GM19397 (cell line): ENCODE results near the gene SPRY4.
A peak's percentile ranks its signal among the peaks of the same experiment; 100 is the strongest.
"Not testable (repeated sequence)": the region's sequence is repeated elsewhere in the genome, so short reads cannot be mapped to it uniquely, and the experiment has no call there.

Source experiments
- ATAC-seq: cut with Tn5 transposase; IDR thresholded peaks from one replicate; pipeline ENCODE4 v1.9.1; 2021; ENCODE audit warnings: mild to moderate bottlenecking, moderate library complexity; ENCODE audit not compliant: unreplicated experiment

SPRY4 gene, protein sequence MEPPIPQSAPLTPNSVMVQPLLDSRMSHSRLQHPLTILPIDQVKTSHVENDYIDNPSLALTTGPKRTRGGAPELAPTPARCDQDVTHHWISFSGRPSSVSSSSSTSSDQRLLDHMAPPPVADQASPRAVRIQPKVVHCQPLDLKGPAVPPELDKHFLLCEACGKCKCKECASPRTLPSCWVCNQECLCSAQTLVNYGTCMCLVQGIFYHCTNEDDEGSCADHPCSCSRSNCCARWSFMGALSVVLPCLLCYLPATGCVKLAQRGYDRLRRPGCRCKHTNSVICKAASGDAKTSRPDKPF

DNA sequence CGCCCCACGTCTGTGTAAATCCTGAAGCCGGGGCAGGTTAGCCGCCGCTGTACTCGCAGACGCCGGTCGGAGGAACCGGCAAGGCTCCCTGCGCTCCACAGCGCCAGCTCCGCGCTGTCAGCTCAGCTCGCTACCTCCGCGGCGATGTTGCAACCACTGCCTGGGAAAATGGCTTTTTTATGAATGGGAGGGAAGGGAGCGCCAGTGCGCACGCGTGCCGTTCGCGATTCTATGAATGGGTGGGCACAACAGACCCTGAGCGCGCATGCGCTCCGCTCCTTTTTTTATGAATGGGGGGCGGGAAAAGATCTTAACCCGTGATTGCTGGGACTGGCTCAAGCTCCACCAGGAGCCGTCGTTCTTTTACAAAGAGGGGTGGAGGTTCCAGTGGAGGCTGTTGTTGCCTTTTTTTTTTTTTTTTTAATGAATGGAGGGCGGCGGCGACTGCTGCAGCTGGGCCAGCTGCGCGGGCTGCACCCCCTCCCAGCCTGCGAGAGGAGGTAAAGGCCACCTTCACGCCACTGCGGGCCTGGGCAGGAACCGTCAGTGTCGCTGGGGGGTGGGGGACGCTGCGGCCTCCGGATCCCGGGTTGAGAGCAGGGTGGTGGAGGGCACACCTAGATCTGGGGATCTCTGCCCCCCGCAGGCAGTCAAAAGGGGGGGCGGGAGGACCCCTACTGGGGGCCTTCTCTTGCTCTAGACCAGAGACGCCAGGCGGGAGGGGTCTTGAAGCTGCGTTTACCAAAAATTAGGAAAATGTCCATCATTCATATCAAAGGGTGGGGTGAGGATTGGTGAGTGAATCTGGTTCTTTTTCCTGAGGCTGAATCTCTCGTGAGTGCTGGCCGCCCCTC, at the start of gene SPRY4:
Gene SPRY4 (minus strand): TSS at position 151 of the 854 bp plus-strand sequence. CDS start 9,913 bp downstream, outside the sequence.
- peak; percentile 64 for ATAC-seq

DNA sequence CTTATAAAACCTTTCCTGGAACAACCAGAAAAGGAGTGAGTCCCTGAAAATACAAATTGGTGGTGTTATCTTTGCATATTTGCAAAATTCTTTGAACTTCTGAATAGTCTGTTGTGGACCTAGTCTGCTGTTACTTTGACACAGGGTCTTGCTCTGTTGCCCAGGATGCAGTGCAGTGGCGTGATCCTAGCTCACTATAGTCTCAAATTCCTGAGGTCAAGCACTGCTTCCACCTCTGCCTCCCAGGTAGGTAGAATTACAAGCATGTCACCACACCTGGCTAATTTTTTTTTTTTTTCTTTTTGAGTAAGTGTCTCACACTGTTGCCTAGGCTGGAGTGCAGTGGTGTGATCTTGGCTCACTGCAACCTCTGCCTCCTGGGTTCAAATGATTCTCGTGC, 43.7 kb upstream of the SPRY4 start:
- no peak for ATAC-seq

DNA sequence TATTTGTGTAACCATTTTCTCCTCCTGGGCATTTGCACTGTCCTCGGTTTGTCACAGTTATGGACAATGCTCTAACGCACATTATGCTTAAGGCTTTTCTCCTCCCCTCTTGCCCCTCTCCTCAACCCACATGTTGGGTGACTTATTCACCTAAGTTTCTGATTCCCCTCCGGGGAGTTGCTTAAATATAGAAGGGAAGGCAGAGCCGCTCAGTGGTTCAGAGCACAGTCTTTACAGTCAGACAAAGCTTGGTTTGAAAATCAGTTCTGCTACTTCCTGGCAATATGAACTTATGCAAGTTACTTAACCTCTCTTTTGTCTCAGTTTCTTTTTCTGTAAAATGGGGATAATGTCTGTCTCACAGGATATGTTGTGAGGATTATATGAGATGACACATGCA, 41.2 kb upstream of the SPRY4 start:
- ATAC-seq = no peak

DNA sequence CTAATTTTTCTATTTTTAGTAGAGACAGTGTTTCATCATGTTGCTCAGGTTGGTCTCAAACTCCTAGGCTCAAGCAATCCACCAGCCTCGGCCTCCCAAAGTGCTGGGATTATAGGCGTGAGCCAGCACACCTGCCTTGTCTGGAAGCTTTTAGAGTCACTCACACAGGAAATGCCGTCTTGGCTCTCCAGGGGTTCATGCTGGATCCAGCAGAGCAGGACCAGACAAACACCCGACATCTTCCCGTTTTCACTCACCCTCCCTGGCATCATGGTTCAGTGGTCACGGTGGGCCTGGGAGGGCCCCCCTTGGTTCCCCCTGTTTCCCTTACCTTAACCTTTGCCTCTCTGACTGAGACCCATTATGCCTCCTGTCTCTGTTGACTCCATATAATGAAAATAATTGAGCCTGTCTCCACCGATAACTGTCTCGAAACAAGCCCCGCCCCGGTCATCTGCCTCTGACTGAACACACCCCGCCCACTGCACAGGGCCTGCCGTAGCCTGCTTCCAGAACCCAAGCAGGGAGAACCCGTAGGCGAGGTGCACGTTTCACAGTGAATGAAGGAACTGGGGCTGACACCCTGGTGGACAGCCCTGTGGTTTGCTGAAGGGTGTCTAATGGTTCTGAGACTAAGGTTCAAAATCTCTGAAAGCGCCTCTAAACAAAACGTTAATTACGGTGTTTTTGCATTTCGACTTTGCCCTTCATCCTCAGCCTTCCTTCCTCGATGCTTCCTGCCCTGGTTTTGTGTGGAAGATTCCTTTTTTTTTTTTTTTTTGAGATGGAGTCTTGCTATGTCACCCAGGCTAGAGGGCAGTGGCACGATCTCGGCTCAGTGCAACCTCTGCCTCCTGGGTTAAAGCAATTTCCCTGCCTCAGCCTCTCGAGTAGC, 39.7 kb upstream of the SPRY4 start:
- ATAC-seq = peak; percentile 59

DNA sequence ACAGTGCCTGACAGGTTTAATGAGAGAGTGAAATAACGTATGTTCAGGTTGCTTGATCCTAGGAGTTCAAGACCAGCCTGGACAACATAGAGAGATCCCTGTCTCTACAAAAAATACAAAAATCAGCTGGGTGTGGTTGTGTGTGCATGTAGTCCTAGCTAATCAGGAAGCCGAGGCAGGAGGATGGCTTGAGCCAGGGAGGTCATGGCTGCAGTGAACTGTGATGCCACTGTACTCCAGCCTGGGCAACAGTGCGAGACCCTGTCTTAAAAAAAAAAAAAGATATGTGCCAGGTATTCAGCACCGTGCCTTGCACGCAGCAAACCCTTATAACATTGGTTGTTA, 38.8 kb upstream of the SPRY4 start:
- no peak for ATAC-seq

DNA sequence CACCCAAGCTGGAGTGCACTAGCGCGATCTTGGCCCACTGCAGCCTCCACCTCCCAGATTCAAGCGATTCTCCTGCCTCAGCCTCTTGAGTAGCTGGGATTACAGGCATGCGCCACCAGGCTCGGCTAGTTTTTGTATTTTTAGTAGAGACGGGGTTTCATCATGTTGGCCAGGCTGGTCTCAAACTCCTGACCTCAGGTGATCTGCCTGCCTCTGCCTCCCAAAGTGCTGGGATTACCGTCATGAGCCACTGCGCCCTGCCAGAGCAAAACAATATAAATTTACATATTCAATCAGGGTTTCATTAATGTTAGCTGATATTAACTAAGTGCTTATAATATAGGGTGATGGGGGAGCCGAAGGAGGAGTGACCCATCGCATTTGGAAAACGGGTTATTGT, 37.4 kb upstream of the SPRY4 start:
- ATAC-seq = not testable (repeated sequence)

DNA sequence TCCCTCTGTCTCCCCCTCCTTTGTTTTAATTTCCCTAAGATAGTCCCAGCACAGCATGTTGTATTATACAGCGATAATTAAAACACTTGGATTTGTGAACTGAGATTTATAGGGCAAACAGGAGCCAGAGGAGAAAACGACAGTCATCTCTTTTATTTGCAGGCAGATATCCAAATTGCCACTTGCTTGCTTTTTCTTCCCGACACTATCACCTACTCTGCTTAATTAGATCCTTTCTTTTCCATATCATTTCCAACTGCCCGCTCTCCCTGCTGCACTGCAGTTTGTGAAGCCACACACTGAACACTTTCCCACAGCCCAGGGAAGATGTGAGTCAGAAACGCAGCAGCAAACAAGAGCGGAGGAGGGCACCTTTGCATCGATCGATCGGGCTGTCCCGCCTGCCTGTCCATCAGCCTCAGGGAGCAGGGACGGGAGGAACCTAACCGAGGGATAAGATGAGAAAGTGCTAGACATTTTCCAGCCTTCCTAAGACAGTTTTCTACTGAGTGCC, 35.8 kb upstream of the SPRY4 start:
- no peak for ATAC-seq

DNA sequence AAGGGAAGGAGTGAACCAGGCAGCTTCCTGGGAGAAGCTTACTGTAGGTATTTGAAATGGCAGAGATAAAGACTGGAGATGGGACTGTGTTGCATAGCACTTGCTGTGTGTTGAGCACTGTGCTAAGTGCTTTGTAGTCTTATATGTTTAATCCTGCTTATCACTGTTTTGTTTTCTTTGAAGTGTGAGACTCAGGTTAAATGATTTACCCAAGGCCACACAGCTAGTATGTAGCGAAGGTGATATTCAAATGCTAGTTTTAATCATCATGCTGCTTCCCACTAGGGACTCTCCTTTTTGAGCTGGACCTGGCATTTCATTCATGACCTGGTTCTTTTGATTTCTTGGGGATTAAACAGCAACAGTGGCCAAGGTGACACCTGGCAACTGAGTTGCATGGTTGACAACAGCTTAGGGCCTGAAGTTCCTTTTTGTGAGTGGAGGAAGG, 35.3 kb upstream of the SPRY4 start:
- ATAC-seq = no peak

DNA sequence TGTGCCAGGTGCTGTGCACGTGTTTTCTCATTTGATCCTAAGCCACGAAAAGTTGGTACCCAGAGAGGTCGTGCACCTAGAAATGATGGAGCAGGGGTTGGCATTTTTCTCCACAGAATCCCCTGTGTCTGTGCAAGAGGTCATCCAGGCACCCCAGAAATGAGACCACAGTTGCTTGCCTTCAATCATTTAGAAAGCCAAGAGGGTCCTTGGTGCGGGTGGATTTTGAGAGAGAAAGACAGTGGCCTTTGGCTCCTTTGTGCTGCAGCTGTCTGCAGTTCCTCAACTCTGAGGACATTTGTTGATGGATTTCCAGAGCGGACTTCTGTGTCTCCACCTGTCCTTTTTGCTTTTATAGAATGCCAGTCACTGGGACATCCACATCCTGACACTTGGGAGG, 33.8 kb upstream of the SPRY4 start:
- no peak for ATAC-seq

DNA sequence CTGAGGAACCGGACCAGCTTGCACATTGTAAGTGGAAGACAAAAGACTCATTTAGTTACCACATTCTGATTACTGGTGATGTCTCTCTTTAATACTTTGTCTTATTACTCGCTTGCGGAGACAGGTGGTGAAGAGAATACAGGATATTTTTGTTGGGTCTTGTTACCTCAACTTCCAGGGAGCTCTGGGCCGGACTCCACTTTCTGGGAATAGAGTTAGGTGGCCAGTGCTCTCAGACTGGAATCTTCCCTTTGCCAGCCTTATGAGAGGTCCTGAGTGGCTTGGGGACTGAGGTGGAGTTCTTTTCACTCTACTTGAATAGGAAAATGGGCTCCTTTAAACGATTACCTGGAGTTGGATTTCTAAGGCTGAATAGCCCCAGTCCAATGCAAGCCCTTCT, 33.3 kb upstream of the SPRY4 start:
- ATAC-seq = no peak

DNA sequence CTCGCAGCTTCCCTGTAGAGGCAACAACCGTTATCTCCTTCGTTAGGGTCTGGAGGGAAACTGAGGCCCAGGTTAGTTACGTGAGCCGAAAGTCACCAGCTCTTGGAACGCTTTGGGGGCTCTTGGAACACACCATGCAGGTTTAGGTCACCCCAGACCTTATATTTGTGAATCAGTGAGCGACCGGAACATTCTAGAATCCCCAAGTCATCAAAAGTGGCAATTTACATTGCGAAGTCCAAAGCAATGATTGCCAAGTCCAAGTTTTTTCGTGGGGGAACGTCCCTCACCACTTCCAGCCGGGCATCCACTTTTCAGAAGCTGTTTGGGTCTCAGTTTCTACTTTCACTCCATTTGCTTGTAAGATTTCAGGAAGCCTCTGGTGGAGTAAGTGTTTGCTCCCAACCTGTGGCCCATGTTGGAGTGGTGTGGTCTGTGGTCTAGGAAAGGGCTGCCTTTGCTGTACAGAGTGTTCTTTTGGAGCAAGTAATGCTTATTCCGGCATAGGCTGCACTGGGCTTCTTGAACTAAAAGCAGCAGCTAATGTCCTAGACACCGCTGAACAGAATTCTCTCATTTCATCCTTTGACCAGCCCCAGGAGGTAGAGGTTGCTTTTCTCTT, 32.8 kb upstream of the SPRY4 start:
- no peak for ATAC-seq

DNA sequence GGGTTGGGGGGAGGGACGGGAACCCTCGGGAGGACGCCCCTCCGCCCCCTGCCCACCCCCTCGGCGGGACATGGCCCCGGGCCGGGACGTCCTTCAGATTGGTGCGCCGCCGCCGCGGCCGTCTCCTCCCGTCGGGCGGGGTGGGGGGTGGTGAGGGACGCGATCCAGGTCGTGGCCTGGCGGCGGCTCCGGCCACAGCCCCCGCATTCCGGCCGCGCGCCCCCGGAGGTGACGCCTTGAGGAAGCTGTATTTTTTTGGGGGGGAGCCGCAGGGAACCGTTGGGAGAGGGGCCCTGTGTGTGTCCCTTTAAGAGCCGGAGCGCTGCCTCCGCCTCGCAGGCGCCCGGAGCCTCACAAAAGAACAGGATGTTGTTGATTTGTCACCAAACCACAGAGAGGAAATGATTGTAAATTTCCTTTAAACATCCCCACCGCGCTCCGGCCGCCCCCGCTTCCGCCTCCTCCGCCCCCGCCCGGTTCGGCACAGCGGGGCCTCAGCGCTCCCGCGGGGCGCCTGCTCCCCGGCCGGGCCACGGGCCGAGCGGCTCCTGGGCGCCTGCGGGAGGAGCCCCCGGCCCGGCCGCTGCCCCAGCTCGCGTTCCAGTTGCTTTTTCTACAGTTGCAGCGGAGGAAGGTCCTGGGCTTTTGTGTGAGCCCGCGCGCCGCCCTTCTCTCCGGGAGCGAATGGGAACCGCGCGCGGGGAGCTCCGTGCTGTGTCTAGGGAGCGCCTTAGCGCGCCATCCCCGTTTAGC, 32.1 kb upstream of the SPRY4 start:
- ATAC-seq = peak; percentile 92

DNA sequence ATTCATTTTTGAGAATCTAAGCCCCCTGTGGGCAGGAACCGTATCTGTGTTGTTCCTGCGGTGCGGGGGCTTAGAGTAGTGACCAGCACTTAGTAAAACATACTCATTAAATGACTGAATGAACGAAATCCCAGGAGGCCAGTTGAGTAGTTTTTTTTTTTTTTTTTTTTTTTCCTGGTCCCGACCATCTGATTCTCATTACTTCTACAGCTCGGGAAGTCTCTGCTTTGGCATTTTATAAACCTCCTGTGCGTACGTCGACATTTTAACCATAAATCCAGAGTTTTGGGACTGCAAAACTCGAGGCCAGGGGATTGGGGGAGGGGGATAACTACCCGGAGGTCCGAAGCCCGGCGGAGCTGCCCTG, 31.5 kb upstream of the SPRY4 start:
- no peak for ATAC-seq

DNA sequence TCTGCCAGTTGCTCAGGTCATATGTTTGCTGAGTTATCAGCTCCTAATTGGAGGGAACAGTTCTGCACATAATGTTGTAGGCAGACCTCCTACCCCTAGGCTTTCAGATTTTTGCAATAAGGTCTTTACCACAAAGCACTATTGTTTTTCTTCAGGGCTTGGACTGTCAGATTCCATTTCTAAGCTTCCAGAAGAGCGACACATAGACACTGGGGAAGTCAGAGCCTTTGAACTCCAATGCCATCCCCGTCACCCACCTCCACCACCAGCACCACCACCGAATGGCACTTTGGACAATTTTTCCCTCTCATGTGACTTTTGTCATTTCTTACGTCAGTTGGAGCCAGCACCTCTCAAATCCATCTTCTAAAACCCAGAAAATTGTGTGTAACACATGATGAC, 28.3 kb upstream of the SPRY4 start:
- ATAC-seq = no peak

DNA sequence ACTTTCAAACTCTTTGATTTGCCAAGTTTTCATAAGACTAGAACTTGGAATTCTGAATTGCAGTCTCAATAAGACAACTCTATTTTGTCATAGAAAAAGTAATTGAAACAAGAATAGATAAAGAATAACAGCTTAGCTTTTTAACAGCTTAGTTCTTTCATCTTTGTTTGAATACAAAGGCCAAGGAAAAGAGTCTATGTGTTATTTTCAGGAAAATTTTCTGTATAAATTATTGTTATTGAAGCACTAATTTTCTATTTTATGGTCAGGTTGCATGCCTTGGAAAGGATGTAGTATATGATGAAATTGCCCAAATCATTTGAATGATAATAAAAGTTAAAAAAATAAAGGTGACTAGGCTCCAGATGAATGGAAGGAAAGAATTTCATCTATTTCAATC, 25.2 kb upstream of the SPRY4 start:
- ATAC-seq = no peak

DNA sequence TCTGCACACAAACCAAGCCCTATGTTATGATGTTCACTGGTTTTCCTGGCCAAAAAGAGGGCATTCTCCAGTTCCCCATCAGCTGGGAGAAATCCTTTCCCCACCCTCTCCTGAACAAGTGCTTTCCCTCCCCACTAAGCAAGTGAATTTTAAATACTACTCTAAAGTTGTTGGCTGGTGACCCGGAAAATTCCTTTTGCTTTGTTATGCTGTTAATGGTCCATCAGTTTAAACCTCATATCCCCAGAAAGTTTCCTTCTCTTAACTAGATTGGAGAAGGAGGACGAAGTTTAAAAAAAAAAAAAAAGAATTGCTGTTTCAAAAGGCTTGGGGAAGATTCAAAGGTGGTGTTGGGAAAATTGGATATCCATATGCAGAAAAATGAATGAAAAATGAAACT, 21.9 kb upstream of the SPRY4 start:
- no peak for ATAC-seq

DNA sequence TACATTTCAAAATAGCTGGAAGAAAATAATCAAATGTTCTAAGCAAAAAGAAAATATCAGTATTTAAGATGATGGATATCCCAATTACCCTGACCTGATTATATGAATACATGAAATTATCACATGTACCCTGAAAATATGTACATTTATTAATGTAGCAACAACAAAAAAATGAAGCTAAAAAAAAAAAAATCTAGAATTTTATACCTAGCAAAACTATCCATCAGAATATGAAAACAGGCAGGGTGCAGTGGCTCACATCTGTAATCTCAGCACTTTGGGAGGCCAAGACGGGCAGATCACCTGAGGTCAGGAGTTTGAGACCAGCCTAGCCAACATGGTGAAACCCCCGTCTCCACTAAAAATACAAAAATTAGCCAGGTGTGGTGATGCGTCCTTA, 20.1 kb upstream of the SPRY4 start:
- not testable (repeated sequence) for ATAC-seq

DNA sequence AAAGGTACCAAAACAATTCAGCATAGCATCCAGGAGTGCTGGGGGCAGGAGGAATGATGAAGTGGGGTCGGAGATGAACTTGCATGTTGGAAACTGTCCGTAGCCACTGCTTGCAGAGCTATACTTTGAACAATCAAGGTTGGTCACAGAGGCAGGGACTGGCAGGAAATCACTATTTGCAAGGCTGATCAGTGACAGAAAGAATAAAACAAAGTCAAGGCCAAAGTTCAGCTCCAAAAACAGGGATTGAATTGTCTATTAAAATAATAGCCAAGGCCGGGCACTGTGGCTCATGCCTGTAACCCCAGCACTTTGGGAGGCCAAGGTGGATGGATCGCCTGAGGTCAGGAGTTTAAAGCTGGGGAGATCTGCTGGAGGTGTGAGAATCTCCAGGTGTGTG, 18.7 kb upstream of the SPRY4 start:
- no peak for ATAC-seq

DNA sequence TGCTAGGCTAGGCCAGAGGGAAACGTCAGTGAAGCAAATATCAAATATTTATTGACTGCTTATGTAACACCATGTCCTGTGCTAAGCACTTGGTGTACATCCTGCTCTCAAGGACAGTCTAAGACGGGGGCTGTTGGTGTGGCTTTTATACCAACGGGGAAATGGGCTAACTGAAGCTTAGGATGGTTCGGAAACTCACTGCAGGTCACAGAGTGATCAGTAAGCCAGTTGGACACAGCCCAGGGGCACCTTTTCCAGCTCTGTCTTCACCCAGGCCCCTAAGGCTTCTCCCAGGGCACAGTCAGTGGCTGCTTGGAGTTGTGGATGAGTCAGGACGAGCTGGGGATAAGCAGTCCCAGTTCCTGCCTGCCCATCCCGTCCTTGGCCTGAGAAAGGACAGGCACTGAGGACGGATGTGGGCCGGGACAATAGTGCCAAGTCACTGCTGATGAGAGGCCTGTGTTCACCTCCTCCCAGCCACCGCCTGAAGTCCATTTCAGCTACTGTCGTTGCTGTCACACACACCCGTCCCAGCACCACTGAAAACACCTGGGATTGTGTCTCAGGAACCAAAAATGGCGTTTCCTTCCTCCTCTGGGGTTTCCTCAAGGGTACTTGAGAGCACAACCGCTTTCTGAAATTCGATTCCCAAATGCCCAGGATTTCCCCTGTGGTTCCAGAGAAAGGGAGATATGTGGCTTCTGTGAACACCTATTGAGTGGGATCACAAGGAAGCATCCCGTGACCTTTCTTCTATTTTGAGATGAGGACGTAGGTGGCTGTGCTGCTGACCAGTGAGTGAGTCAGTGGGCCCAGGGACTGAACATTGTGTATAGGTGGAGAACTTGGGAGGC, 17.5 kb upstream of the SPRY4 start:
- no peak for ATAC-seq
